K562 (cell line): ENCODE data around the gene CC2D1A. TPM values are rescaled to one million over a fixed set of nuclear protein-coding genes. Genes with fewer than 3 reads are reported as not detected.

Experiments used
- CBX1 ChIP-seq: sonication (generic); IDR thresholded peaks from 2 replicates; pipeline ENCODE4 v1.6.1; 2016; ENCODE audit warnings: antibody characterized with exemption, low read depth, mild to moderate bottlenecking
- JUNB ChIP-seq: fragments of 450-650 bp; formaldehyde crosslinking; conservative IDR thresholded peaks from 2 replicates; pipeline ENCODE4 v1.4.0; 2020; ENCODE audit warnings: mild to moderate bottlenecking
- KHSRP ChIP-seq: fragments of 450-650 bp; IDR thresholded peaks from 2 replicates; pipeline ENCODE4 v1.6.1; 2017
- KLF1 ChIP-seq: fragments of 450-650 bp; IDR thresholded peaks from 2 replicates; pipeline ENCODE4 v1.6.1; 2016; ENCODE audit warnings: missing genetic modification characterization, missing compliant biosample characterization
- NFXL1 ChIP-seq: fragments of 450-650 bp; formaldehyde crosslinking; IDR thresholded peaks from 2 replicates; pipeline ENCODE4 v1.4.0; 2021; ENCODE audit warnings: mild to moderate bottlenecking
- PHF21A ChIP-seq: fragments of 450-650 bp; IDR thresholded peaks from 2 replicates; pipeline ENCODE4 v1.6.1; 2017; ENCODE audit warnings: low read depth, borderline replicate concordance
- PML ChIP-seq: IDR thresholded peaks from 2 replicates; pipeline ENCODE4 v1.6.1; 2012; ENCODE audit warnings: low read length, inconsistent platforms
- POLR3A ChIP-seq: IDR thresholded peaks from 2 replicates; pipeline ENCODE4 v1.6.1; 2011; ENCODE audit warnings: borderline replicate concordance, mild to moderate bottlenecking, moderate library complexity; ENCODE audit not compliant: insufficient read length, insufficient read depth; ENCODE audit errors: extremely low read depth
- RBM25 ChIP-seq: fragments of 200-400 bp; formaldehyde crosslinking; IDR thresholded peaks from 2 replicates; pipeline ENCODE4 v1.6.1; 2018; ENCODE audit warnings: low read length, low read depth, moderate library complexity; ENCODE audit not compliant: severe bottlenecking
- TAF1 ChIP-seq: IDR thresholded peaks from 2 replicates; pipeline ENCODE4 v1.6.1; 2011; ENCODE audit warnings: mild to moderate bottlenecking, low read length, moderate library complexity; ENCODE audit not compliant: insufficient read depth, control insufficient read depth, severe bottlenecking; ENCODE audit errors: extremely low read depth
- TBL1XR1 ChIP-seq, 2 experiments: IDR thresholded peaks; 2 replicates each; pipeline ENCODE4 v1.6.1; 2012; ENCODE audit warnings: improper control_type of control experiment in 2 of 2, low read length in 2 of 2, mild to moderate bottlenecking in 1 of 2
- ZNF79 ChIP-seq: fragments of 250-450 bp; sonication (Bioruptor Pico); IDR thresholded peaks from 2 replicates; pipeline ENCODE4 v1.4.0; 2020; ENCODE audit warnings: low read depth, mild to moderate bottlenecking, moderate library complexity
- polyA plus RNA-seq, 8 experiments: library from polyadenylated mRNA; depleted of rRNA in 4 of 8; stranded (reverse) in 5 of 8; unstranded in 3 of 8; fragments of >200 nt; fragmentation: Nextera tagmentation in 2 of 8; fragmentation: Illumina TruSeq in 1 of 8; extraction: Ambion mirVana in 2 of 8; extraction: Trizol in 1 of 8; gene quantifications; 2 replicates each; pipeline versions ENCODE4 v1.2.1 to v1.2.3, GENCODE V29; 2011 to 2014; ENCODE audit warnings: inconsistent platforms in 1 of 8, missing spikeins in 1 of 8
- total RNA-seq, 7 experiments: library from RNA; depleted of rRNA in 6 of 7; stranded (reverse); fragments of >200 nt in 6 of 7; fragmentation: Illumina TruSeq in 2 of 7; extraction: Trizol in 2 of 7; gene quantifications; 2 replicates each; pipeline versions ENCODE4 v1.2.1 to v1.2.3, GENCODE V29; 2011 to 2021; ENCODE audit warnings: low replicate concordance in 1 of 7
- TF ChIP-seq, protein P1 (sequence below): sonication (generic); formaldehyde crosslinking; IDR thresholded peaks from 2 replicates; pipeline ENCODE4 v1.8.0; 2023; ENCODE audit warnings: mild to moderate bottlenecking, missing genetic modification reagents
- TF ChIP-seq, protein P2 (sequence below): fragments of 250-450 bp; sonication (Bioruptor Pico); IDR thresholded peaks from 2 replicates; pipeline ENCODE4 v1.8.0; 2022; ENCODE audit warnings: moderate library complexity, mild to moderate bottlenecking, inconsistent platforms
- TF ChIP-seq, protein P3 (sequence below): IDR thresholded peaks from 2 replicates; pipeline ENCODE4 v1.6.1; 2011; ENCODE audit not compliant: insufficient read length; ENCODE audit errors: extremely low read depth
- TF ChIP-seq, protein P4 (sequence below): fragments of 450-650 bp; formaldehyde crosslinking; IDR thresholded peaks from 2 replicates; pipeline ENCODE4 v1.4.0; 2020; ENCODE audit warnings: mild to moderate bottlenecking
- TF ChIP-seq, protein P5 (sequence below): fragments of 450-650 bp; IDR thresholded peaks from 2 replicates; pipeline ENCODE4 v1.6.1; 2016
- TF ChIP-seq, protein P6 (sequence below), 2 experiments: IDR thresholded peaks; 2 replicates each; pipeline ENCODE4 v1.6.1; 2012; ENCODE audit warnings: improper control_type of control experiment in 2 of 2, low read depth in 2 of 2, low read length in 2 of 2, borderline replicate concordance in 1 of 2

The CC2D1A gene
- total and polyA plus RNA-seq, 9 of the 15 experiments (the other 6 are each of a cell fraction or from before 2014, with no cell fraction given) = 0.32 to 31.0 (median 12.9) TPM

DNA sequence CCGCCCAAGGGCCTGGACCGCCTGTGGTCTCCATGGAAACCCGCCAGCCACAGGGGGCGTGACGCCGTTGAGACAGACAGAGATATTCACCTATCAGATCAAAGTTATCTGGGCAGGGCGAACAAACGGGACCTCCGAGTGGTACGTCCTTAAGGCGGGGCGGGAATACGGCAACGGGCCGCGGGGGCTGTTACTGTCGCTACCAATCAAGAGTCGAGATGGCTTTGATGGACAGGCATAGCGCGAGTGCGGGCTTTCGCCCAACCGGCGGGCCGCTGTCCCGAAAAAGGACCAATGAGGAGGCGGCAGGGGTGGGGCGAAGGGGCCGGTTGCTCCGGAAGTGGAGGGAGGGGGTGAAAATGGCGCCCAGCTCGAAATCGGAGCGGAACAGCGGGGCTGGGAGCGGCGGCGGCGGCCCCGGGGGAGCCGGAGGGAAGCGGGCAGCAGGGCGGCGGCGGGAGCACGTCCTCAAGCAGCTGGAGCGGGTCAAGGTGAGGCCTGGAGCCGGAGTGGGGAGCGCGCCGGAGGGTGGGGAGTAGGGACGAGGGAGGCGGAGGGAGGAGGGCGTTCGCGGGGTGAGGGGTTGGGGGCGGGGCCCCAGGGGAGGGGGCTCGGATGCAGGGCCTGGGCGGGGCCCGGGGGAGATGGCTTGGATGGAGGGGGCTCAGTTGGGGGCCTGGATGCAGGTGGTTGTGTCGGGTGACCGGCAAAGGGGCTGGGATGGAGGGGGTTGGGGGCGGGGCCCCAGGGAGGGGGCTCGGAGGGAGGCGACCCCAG is 46.3 kb downstream of the CC2D1A start, which contains the start of gene DCAF15 (continued):
- TF ChIP-seq, protein P1, sequence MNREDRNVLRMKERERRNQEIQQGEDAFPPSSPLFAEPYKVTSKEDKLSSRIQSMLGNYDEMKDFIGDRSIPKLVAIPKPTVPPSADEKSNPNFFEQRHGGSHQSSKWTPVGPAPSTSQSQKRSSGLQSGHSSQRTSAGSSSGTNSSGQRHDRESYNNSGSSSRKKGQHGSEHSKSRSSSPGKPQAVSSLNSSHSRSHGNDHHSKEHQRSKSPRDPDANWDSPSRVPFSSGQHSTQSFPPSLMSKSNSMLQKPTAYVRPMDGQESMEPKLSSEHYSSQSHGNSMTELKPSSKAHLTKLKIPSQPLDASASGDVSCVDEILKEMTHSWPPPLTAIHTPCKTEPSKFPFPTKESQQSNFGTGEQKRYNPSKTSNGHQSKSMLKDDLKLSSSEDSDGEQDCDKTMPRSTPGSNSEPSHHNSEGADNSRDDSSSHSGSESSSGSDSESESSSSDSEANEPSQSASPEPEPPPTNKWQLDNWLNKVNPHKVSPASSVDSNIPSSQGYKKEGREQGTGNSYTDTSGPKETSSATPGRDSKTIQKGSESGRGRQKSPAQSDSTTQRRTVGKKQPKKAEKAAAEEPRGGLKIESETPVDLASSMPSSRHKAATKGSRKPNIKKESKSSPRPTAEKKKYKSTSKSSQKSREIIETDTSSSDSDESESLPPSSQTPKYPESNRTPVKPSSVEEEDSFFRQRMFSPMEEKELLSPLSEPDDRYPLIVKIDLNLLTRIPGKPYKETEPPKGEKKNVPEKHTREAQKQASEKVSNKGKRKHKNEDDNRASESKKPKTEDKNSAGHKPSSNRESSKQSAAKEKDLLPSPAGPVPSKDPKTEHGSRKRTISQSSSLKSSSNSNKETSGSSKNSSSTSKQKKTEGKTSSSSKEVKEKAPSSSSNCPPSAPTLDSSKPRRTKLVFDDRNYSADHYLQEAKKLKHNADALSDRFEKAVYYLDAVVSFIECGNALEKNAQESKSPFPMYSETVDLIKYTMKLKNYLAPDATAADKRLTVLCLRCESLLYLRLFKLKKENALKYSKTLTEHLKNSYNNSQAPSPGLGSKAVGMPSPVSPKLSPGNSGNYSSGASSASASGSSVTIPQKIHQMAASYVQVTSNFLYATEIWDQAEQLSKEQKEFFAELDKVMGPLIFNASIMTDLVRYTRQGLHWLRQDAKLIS (CRISPR knock-in tag) = no peak
- TF ChIP-seq CBX1 = no peak
- TF ChIP-seq PHF21A = no peak
- TF ChIP-seq, protein P2, sequence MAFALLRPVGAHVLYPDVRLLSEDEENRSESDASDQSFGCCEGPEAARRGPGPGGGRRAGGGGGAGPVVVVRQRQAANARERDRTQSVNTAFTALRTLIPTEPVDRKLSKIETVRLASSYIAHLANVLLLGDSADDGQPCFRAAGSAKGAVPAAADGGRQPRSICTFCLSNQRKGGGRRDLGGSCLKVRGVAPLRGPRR (CRISPR knock-in tag) = no peak
- no peak for TF ChIP-seq ZNF79
- peak; percentile 97 for TF ChIP-seq TAF1
- no peak; the same call in 1 of the 2 replicates for TF ChIP-seq PML
- peak in 1 of 2 experiments; percentile 55; a peak in 1 of 4 replicates for TF ChIP-seq TBL1XR1 (IDR thresholded peaks at IDR 0.05; ENCODE audit: low read length in 2 of 2)
- no peak for TF ChIP-seq KHSRP
- TF ChIP-seq, protein P3, sequence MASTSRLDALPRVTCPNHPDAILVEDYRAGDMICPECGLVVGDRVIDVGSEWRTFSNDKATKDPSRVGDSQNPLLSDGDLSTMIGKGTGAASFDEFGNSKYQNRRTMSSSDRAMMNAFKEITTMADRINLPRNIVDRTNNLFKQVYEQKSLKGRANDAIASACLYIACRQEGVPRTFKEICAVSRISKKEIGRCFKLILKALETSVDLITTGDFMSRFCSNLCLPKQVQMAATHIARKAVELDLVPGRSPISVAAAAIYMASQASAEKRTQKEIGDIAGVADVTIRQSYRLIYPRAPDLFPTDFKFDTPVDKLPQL = no peak
- TF ChIP-seq, protein P4, sequence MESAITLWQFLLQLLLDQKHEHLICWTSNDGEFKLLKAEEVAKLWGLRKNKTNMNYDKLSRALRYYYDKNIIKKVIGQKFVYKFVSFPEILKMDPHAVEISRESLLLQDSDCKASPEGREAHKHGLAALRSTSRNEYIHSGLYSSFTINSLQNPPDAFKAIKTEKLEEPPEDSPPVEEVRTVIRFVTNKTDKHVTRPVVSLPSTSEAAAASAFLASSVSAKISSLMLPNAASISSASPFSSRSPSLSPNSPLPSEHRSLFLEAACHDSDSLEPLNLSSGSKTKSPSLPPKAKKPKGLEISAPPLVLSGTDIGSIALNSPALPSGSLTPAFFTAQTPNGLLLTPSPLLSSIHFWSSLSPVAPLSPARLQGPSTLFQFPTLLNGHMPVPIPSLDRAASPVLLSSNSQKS (CRISPR knock-in tag) = no peak
- TF ChIP-seq JUNB (CRISPR knock-in tag) = no peak
- TF ChIP-seq, protein P5, sequence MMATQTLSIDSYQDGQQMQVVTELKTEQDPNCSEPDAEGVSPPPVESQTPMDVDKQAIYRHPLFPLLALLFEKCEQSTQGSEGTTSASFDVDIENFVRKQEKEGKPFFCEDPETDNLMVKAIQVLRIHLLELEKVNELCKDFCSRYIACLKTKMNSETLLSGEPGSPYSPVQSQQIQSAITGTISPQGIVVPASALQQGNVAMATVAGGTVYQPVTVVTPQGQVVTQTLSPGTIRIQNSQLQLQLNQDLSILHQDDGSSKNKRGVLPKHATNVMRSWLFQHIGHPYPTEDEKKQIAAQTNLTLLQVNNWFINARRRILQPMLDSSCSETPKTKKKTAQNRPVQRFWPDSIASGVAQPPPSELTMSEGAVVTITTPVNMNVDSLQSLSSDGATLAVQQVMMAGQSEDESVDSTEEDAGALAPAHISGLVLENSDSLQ = peak; percentile 100
- TF ChIP-seq POLR3A = no peak
- TF ChIP-seq NFXL1 (CRISPR knock-in tag) = no peak
- no peak for TF ChIP-seq KLF1 (tag)
- TF ChIP-seq, protein P6, sequence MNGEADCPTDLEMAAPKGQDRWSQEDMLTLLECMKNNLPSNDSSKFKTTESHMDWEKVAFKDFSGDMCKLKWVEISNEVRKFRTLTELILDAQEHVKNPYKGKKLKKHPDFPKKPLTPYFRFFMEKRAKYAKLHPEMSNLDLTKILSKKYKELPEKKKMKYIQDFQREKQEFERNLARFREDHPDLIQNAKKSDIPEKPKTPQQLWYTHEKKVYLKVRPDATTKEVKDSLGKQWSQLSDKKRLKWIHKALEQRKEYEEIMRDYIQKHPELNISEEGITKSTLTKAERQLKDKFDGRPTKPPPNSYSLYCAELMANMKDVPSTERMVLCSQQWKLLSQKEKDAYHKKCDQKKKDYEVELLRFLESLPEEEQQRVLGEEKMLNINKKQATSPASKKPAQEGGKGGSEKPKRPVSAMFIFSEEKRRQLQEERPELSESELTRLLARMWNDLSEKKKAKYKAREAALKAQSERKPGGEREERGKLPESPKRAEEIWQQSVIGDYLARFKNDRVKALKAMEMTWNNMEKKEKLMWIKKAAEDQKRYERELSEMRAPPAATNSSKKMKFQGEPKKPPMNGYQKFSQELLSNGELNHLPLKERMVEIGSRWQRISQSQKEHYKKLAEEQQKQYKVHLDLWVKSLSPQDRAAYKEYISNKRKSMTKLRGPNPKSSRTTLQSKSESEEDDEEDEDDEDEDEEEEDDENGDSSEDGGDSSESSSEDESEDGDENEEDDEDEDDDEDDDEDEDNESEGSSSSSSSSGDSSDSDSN (IDR thresholded peaks at IDR 0.05; ENCODE audit: borderline replicate concordance in 1 of 2, low read depth in 2 of 2, low read length in 2 of 2) = no peak
- peak; percentile 99 for TF ChIP-seq RBM25
